ENCODE measurements around the gene BTN3A1.
A peak's percentile ranks its signal among the peaks of the same experiment; 100 is the strongest.

BTN3A1 gene

GRCh38 chr6:26380256-26380655 is 21.8 kb upstream of the BTN3A1 start:
- no peak overlapping the region for H3K9ac ChIP-seq (ENCODE audit: low read length)
- no peaks in the 10 kb centered on the region for H3K27me3 ChIP-seq (ENCODE audit: low read depth, low read length)
- peaks cover 3% of the 10 kb centered on the region; the same call in 1 of the 2 replicates for H3K4me1 ChIP-seq (ENCODE audit: low read length)
- H3K79me2 ChIP-seq (ENCODE audit: low read length), result peaks cover 5% of the 10 kb centered on the region; the same call in 1 of the 2 replicates
- H2AFZ ChIP-seq (ENCODE audit: low read depth, low read length), result no peak overlapping the region
- peaks cover 2% of the 10 kb centered on the region for H3K36me3 ChIP-seq (replicated peaks; ENCODE audit: low read depth, low read length)
- no peak overlapping the region for H3K27ac ChIP-seq (ENCODE audit: low read length)
- H4K20me1 ChIP-seq (ENCODE audit: insufficient read depth, low read length), result no peaks in the 10 kb centered on the region
- TF ChIP-seq CTCF (IDR thresholded peaks at IDR 0.05; ENCODE audit: low read depth, low read length), result no peak
- no peak for TF ChIP-seq EZH2phosphoT487 (IDR thresholded peaks at IDR 0.05; ENCODE audit: low read depth)
- no peaks in the 10 kb centered on the region for H3K9me3 ChIP-seq (ENCODE audit: insufficient read depth, low read length)
- H3K4me3 ChIP-seq (ENCODE audit: low read length), result no peak overlapping the region
- H3K4me2 ChIP-seq (ENCODE audit: low read length), result no peak overlapping the region

- peaks cover 3% of the 10 kb centered on the region; the same call in 1 of the 2 replicates for H3K4me1 ChIP-seq (ENCODE audit: low read length)
- no peak overlapping the region for H3K27ac ChIP-seq (ENCODE audit: low read length)
- peaks cover 5% of the 10 kb centered on the region; the same call in 1 of the 2 replicates for H3K79me2 ChIP-seq (ENCODE audit: low read length)
- no peak for TF ChIP-seq EZH2phosphoT487 (IDR thresholded peaks at IDR 0.05; ENCODE audit: low read depth)
- TF ChIP-seq CTCF (IDR thresholded peaks at IDR 0.05; ENCODE audit: low read depth, low read length), result no peak
- no peak overlapping the region for H3K9ac ChIP-seq (ENCODE audit: low read length)
- no peak overlapping the region for H2AFZ ChIP-seq (ENCODE audit: low read depth, low read length)
- no peaks in the 10 kb centered on the region for H3K27me3 ChIP-seq (ENCODE audit: low read depth, low read length)
- no peak overlapping the region for H3K4me2 ChIP-seq (ENCODE audit: low read length)
- H3K9me3 ChIP-seq (ENCODE audit: insufficient read depth, low read length), result no peaks in the 10 kb centered on the region
- H4K20me1 ChIP-seq (ENCODE audit: insufficient read depth, low read length), result no peaks in the 10 kb centered on the region
- no peak overlapping the region for H3K4me3 ChIP-seq (ENCODE audit: low read length)
- H3K36me3 ChIP-seq (replicated peaks; ENCODE audit: low read depth, low read length), result peaks cover 6% of the 10 kb centered on the region
Measured at GRCh38 chr6:26382121-26382520, 20.0 kb upstream of the BTN3A1 start.

- Histone ChIP-seq H3K4me2 (ENCODE audit: low read length) (peak overlapping the region; percentile 75), H3K9ac (ENCODE audit: low read length) (peak overlapping the region; percentile 80), H2AFZ (ENCODE audit: low read depth, low read length) (0 out of 2 replicates have a peak overlapping the region, but pooled peaks have one; percentile 95)
Measured at GRCh38 chr6:26383624-26384417, 18.3 kb upstream of the BTN3A1 start.

More at GRCh38 chr6:26383624-26384417, 18.3 kb upstream of the BTN3A1 start:
- H4K20me1 ChIP-seq (ENCODE audit: insufficient read depth, low read length), result no peaks in the 10 kb centered on the region
- H3K27ac ChIP-seq (ENCODE audit: low read length), result no peak overlapping the region
- TF ChIP-seq CTCF (IDR thresholded peaks at IDR 0.05; ENCODE audit: low read depth, low read length) (no peak), EZH2phosphoT487 (IDR thresholded peaks at IDR 0.05; ENCODE audit: low read depth) (no peak)
- no peaks in the 10 kb centered on the region for H3K27me3 ChIP-seq (ENCODE audit: low read depth, low read length)
- H3K4me1 ChIP-seq (ENCODE audit: low read length), result peaks cover 3% of the 10 kb centered on the region; the same call in 1 of the 2 replicates
- peak overlapping the region; percentile 93 for H3K4me3 ChIP-seq (ENCODE audit: low read length)
- H3K79me2 ChIP-seq (ENCODE audit: low read length), result peaks cover 5% of the 10 kb centered on the region; the same call in 1 of the 2 replicates
- H3K9me3 ChIP-seq (ENCODE audit: insufficient read depth, low read length), result no peaks in the 10 kb centered on the region
- H3K36me3 ChIP-seq (replicated peaks; ENCODE audit: low read depth, low read length), result peaks cover 9% of the 10 kb centered on the region
